Small intestine (tissue), 7 donors: Measurements from ENCODE around the gene ARID5B. TPM values are rescaled to one million over a fixed set of nuclear protein-coding genes. Genes with fewer than 3 reads are reported as not detected.
A peak's percentile ranks its signal among the peaks of the same experiment; 100 is the strongest.

ENCODE experiments used
- DNase-seq, 2 donors: peaks; one replicate each; pipeline versions ENCODE4 v3.0.0 to v3.0.0-alpha.2; 2013
- FAIRE-seq: peaks from 2 replicates; lab custom pipeline; 2012; peaks lifted over from hg19 to GRCh38; lab: Jason Lieb, UNC
- H3K27ac ChIP-seq, 3 donors: one replicate each; pipeline ENCODE4 v1.5.1; 2013; ENCODE audit warnings: low read length in 2 of 3, mild to moderate bottlenecking in 2 of 3, control low read depth in 1 of 3, inconsistent platforms in 1 of 3, low read depth in 1 of 3, moderate library complexity in 1 of 3
- H3K27me3 ChIP-seq, 3 donors: one replicate each; pipeline ENCODE4 v1.6.1; 2013; ENCODE audit warnings: low read length in 3 of 3, inconsistent platforms in 1 of 3; ENCODE audit not compliant: control insufficient read depth in 3 of 3, insufficient read depth in 3 of 3
- H3K36me3 ChIP-seq, 3 donors: one replicate each; pipeline ENCODE4 v1.6.1; 2013; ENCODE audit warnings: low read length in 3 of 3, inconsistent platforms in 1 of 3, low read depth in 1 of 3, mild to moderate bottlenecking in 1 of 3, moderate library complexity in 1 of 3; ENCODE audit not compliant: control insufficient read depth in 3 of 3, insufficient read depth in 2 of 3
- H3K4me1 ChIP-seq, 3 donors: one replicate each; pipeline ENCODE4 v1.6.1; 2013; ENCODE audit warnings: low read length in 2 of 3, inconsistent platforms in 1 of 3, low read depth in 1 of 3, mild to moderate bottlenecking in 1 of 3, moderate library complexity in 1 of 3; ENCODE audit not compliant: control insufficient read depth in 3 of 3, insufficient read depth in 2 of 3
- H3K4me3 ChIP-seq, 3 donors: one replicate each; pipeline ENCODE4 v1.5.1; 2013; ENCODE audit warnings: low read length in 3 of 3, control low read depth in 1 of 3, inconsistent platforms in 1 of 3, low read depth in 1 of 3, mild to moderate bottlenecking in 1 of 3, moderate library complexity in 1 of 3
- H3K9me3 ChIP-seq, 2 donors: one replicate each; pipeline ENCODE4 v1.6.1; 2013; ENCODE audit warnings: low read depth in 1 of 2, low read length in 1 of 2; ENCODE audit not compliant: control insufficient read depth in 2 of 2, insufficient read depth in 1 of 2
- WGBS, 3 donors: extraction: QIAGEN DNeasy Blood & Tissue Kit; methylation state at CpG; one replicate each; pipeline ENCODE4 v1.1.7; 2013; 5-methylcytosine and 5-hydroxymethylcytosine counted together
- polyA plus RNA-seq, 4 donors: library from polyadenylated mRNA; stranded (reverse) in 3 of 4; unstranded in 1 of 4; fragments of 200-250 nt in 3 of 4; fragments of 120-200 nt in 1 of 4; gene quantifications; one replicate each; pipeline versions ENCODE4 v1.2.1 to v1.2.3, GENCODE V29; 2013
- donor health status: healthy with polysubstance abuse.
- donor health status: control.
- donor health status: control.
- donor health status: Bipolar disorder and iron deficiency.
- donor health status: healthy.

ARID5B gene
- polyA plus RNA-seq, 4 donors: 1.1 to 24.6 (median 6.7) TPM

DNA sequence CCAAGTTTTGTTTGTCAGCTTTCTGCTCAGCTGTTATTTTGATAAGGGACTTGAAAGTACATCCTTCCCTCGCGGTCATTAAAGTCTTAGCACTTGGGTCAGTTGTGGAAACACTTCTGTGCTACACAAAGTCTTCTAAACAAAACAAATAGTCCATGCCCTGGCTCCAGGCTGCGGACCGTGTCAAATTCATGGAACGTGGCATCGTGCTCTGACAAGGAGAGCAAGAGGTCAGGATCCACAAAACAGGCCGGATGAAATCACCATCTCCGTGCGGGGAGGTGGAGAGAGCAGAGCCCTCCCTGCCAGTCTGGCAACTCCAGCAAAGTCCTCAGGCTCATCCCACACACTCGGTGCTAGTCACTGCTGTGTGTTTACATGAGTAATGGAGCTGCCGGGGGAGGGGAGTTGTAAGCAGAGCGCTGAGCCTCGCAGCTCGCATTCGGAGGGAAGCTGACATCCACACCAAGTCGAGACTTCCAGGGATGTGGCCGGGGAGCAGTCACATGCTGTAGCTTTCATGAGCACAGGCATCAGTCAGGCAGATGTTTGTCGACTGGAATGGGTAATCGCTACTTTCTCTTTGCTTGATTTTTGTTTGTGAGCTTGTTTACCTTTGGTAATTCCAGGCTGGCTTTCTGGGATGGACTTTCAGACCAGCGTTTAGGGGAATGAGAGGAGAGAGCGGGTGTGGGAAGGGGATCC lies 147.6 kb downstream of the ARID5B start:
- Histone ChIP-seq H3K27ac (peak overlapping the region; percentile 63 to 90 (median 82)), H3K4me3 (peak overlapping the region; percentile 31 to 42 (median 41)), H3K36me3 (peaks cover 0 to 14% (median 5%) of the 10 kb centered on the region in 3 donors), H3K27me3 (no peaks in the 10 kb centered on the region), H3K4me1 (peaks cover 11 to 64% (median 41%) of the 10 kb centered on the region in 3 donors), H3K9me3 (no peaks in the 10 kb centered on the region)
- WGBS, 3 donors: 5 to 12% (median 8%) methylated on average over 21 of the region's 21 CpGs
- DNase-seq (peak; percentile 66 to 83), FAIRE-seq (no peak)

- Histone ChIP-seq H3K9me3 (no peaks in the 10 kb centered on the region), H3K4me3 (peak overlapping the region; percentile 31 to 51 (median 41)), H3K27ac (peak overlapping the region; percentile 63 to 90 (median 82)), H3K27me3 (no peaks in the 10 kb centered on the region), H3K4me1 (peaks cover 11 to 65% (median 41%) of the 10 kb centered on the region in 3 donors), H3K36me3 (peaks cover 0 to 16% (median 8%) of the 10 kb centered on the region in 3 donors)
- DNase-seq: no peak
- WGBS, 3 donors: 16 to 20% (median 16%) methylated on average over 2 of the region's 2 CpGs
- no peak for FAIRE-seq
Observed at GRCh38 chr10:62049624-62050345, 148.3 kb downstream of the ARID5B start.

DNA sequence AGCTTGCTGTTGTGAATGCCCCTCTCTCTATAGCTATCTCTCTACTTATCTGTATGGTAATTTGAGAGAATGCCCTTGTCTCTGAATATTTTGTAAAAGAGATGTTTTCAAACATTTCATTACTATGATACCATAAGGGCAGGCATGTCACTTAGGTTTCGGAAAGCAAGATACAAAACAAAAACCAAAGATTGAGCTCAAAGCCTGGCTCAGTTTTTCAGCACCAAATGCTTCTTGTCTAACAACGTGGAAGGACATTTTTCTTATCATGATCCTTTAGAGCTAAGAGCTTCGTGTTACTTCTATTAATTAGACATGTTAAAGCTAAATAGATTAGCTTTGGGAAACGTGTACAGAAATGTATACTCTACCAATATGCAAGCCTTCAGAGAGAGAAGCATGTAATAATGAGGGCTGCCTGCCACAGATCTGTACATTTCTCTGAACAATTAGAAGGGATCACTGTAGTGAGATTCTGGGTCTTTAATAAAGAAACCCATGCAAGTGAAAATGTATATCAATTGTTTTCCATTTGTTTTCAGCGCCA lies 148.9 kb downstream of the ARID5B start:
- no peak for FAIRE-seq
- peak overlapping the region in 2 of 3 donors; percentile 82 to 89 for H3K27ac ChIP-seq
- H3K9me3 ChIP-seq: no peaks in the 10 kb centered on the region
- H3K4me1 ChIP-seq: peaks cover 11 to 62% (median 41%) of the 10 kb centered on the region in 3 donors
- peak overlapping the region in 2 of 3 donors; percentile 7 to 23 for H3K4me3 ChIP-seq
- no peaks in the 10 kb centered on the region for H3K27me3 ChIP-seq
- WGBS, 3 donors: 26 to 36% (median 36%) methylated on average over 5 of the region's 5 CpGs
- peaks cover 0 to 16% (median 8%) of the 10 kb centered on the region in 3 donors for H3K36me3 ChIP-seq
- no peak for DNase-seq

- FAIRE-seq: no peak
Observed at GRCh38 chr10:62050893-62051433, 149.5 kb downstream of the ARID5B start.

DNA sequence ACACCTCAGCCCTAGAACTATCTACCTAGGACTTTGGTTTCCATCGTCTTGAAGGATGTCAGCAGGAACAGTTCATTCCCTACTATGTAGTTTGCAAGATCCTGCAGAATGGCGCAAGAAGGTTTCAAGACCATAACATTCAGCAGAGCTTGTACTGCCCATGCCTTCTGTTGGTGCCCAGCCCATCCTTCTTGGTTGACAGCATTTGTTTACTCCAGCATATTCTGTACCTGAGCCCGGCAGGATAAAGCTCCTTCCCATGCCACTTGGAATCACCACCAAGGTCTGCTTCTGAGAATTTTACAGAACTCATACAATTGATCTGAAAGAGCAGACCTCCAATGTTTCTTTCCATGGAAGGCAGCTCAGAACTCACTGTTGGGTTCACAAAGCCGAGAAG lies 150.8 kb downstream of the ARID5B start:
- DNase-seq (no peak), FAIRE-seq (no peak)
- Histone ChIP-seq H3K27me3 (no peaks in the 10 kb centered on the region), H3K27ac (peak overlapping the region in 1 of 3 donors; percentile 36), H3K9me3 (no peaks in the 10 kb centered on the region), H3K4me1 (peaks cover 9 to 49% (median 38%) of the 10 kb centered on the region in 3 donors), H3K36me3 (peaks cover 0 to 18% (median 11%) of the 10 kb centered on the region in 3 donors), H3K4me3 (no peak overlapping the region)
- 94 to 95% (median 94%) methylated on average over 4 of the region's 4 CpGs for WGBS, 3 donors

More at GRCh38 chr10:62050893-62051433, 149.5 kb downstream of the ARID5B start:
- Histone ChIP-seq H3K4me3 (peak overlapping the region in 2 of 3 donors; percentile 7 to 23), H3K9me3 (no peaks in the 10 kb centered on the region), H3K4me1 (peaks cover 11 to 59% (median 39%) of the 10 kb centered on the region in 3 donors), H3K27me3 (no peaks in the 10 kb centered on the region), H3K27ac (peak overlapping the region in 2 of 3 donors; percentile 82 to 89), H3K36me3 (peaks cover 0 to 16% (median 8%) of the 10 kb centered on the region in 3 donors)
- 42 to 73% (median 61%) methylated on average over 9 of the region's 9 CpGs for WGBS, 3 donors
- DNase-seq: peak in 1 of 2 donors; percentile 48

- peaks cover 0 to 18% (median 11%) of the 10 kb centered on the region in 3 donors for H3K36me3 ChIP-seq
- 24 to 47% (median 34%) methylated on average over 2 of the region's 2 CpGs for WGBS, 3 donors
- no peak overlapping the region for H3K4me3 ChIP-seq
- H3K27ac ChIP-seq: peak overlapping the region in 2 of 3 donors; percentile 11 to 42
- H3K9me3 ChIP-seq: no peaks in the 10 kb centered on the region
- FAIRE-seq (no peak), DNase-seq (no peak)
- no peaks in the 10 kb centered on the region for H3K27me3 ChIP-seq
- peaks cover 2 to 46% (median 26%) of the 10 kb centered on the region in 3 donors for H3K4me1 ChIP-seq
Observed at GRCh38 chr10:62053860-62054259, 152.4 kb downstream of the ARID5B start.

GRCh38 chr10:62054408-62054807 lies 152.9 kb downstream of the ARID5B start:
- no peak for FAIRE-seq
- Histone ChIP-seq H3K9me3 (no peaks in the 10 kb centered on the region), H3K36me3 (peaks cover 0 to 15% (median 11%) of the 10 kb centered on the region in 3 donors), H3K4me1 (peaks cover 2 to 45% (median 29%) of the 10 kb centered on the region in 3 donors), H3K27ac (peak overlapping the region in 2 of 3 donors; percentile 11 to 43), H3K4me3 (no peak overlapping the region), H3K27me3 (no peaks in the 10 kb centered on the region)
- DNase-seq: no peak

- no peak for DNase-seq
- Histone ChIP-seq H3K27me3 (no peaks in the 10 kb centered on the region), H3K4me3 (no peak overlapping the region), H3K27ac (peak overlapping the region in 1 of 3 donors; percentile 43), H3K9me3 (no peaks in the 10 kb centered on the region), H3K4me1 (peaks cover 2 to 49% (median 32%) of the 10 kb centered on the region in 3 donors), H3K36me3 (peaks cover 0 to 15% (median 11%) of the 10 kb centered on the region in 3 donors)
- no peak for FAIRE-seq
- WGBS, 3 donors: 63 to 73% (median 72%) methylated on average over 1 of the region's 1 CpG
Observed at GRCh38 chr10:62054830-62055229, 153.3 kb downstream of the ARID5B start.
